Neural progenitor cell (in vitro differentiated cells): ENCODE data around the gene EPHB1. TPM values are rescaled to one million over a fixed set of nuclear protein-coding genes. Genes with fewer than 3 reads are reported as not detected.

Experiments
- DNase-seq: peaks from one replicate; pipeline ENCODE4 v3.0.0-alpha.2; 2016; ENCODE audit warnings: low spot score
- H2AFZ ChIP-seq: fragments of 200-600 bp; sonication (generic); replicated peaks from 2 replicates; pipeline ENCODE4 v1.6.1; 2016; ENCODE audit warnings: antibody characterized with exemption
- H3F3A ChIP-seq: fragments of 200-600 bp; sonication (generic); 2 replicates; pipeline ENCODE4 v1.6.1; 2016; ENCODE audit warnings: antibody characterized with exemption, low read depth
- H3K27ac ChIP-seq: fragments of 200-600 bp; sonication (generic); 2 replicates; pipeline ENCODE4 v1.5.1; 2016; ENCODE audit warnings: mild to moderate bottlenecking
- H3K27me3 ChIP-seq: fragments of 200-600 bp; sonication (generic); 2 replicates; pipeline ENCODE4 v1.6.1; 2016; ENCODE audit warnings: mild to moderate bottlenecking, moderate library complexity
- H3K36me3 ChIP-seq: fragments of 200-600 bp; sonication (generic); 2 replicates; pipeline ENCODE4 v1.5.1; 2016
- H3K4me1 ChIP-seq: fragments of 200-600 bp; sonication (generic); 2 replicates; pipeline ENCODE4 v1.6.1; 2016; ENCODE audit warnings: mixed run types
- H3K4me2 ChIP-seq: fragments of 200-600 bp; sonication (generic); 2 replicates; pipeline ENCODE4 v1.6.1; 2016
- H3K4me3 ChIP-seq: fragments of 200-600 bp; sonication (generic); 2 replicates; pipeline ENCODE4 v1.5.1; 2016
- H3K79me2 ChIP-seq: fragments of 200-600 bp; sonication (generic); 2 replicates; pipeline ENCODE4 v1.6.1; 2016; ENCODE audit warnings: low read depth
- H3K9ac ChIP-seq: fragments of 200-600 bp; sonication (generic); 2 replicates; pipeline ENCODE4 v1.6.1; 2016
- H3K9me3 ChIP-seq: fragments of 200-600 bp; sonication (generic); 2 replicates; pipeline ENCODE4 v1.5.1; 2016; ENCODE audit warnings: low read depth
- H4K20me1 ChIP-seq: fragments of 200-600 bp; sonication (generic); 2 replicates; pipeline ENCODE4 v1.6.1; 2016; ENCODE audit warnings: low read depth
- H3K27ac Mint-ChIP-seq: 3 replicates; pipeline ENCODE4 v1.8.0; 2021; ENCODE audit warnings: mixed read lengths
- H3K27me3 Mint-ChIP-seq: 2 replicates; pipeline ENCODE4 v1.8.0; 2022; ENCODE audit warnings: low read depth, mild to moderate bottlenecking, inconsistent platforms, moderate library complexity, mixed read lengths; ENCODE audit not compliant: insufficient read depth
- H3K36me3 Mint-ChIP-seq: 3 replicates; pipeline ENCODE4 v1.8.0; 2021; ENCODE audit warnings: mixed read lengths
- H3K4me1 Mint-ChIP-seq: 3 replicates; pipeline ENCODE4 v1.8.0; 2021; ENCODE audit warnings: mixed read lengths
- H3K4me3 Mint-ChIP-seq: 3 replicates; pipeline ENCODE4 v1.8.0; 2021; ENCODE audit warnings: mild to moderate bottlenecking, moderate library complexity, mixed read lengths
- H3K9me3 Mint-ChIP-seq: 3 replicates; pipeline ENCODE4 v1.8.0; 2020; ENCODE audit warnings: mixed read lengths
- CTCF ChIP-seq: fragments of 200-600 bp; sonication (generic); IDR thresholded peaks from 2 replicates; pipeline ENCODE4 v1.5.1; 2017; ENCODE audit warnings: antibody characterized with exemption, mild to moderate bottlenecking
- EZH2 ChIP-seq: fragments of 200-600 bp; sonication (generic); IDR thresholded peaks from 2 replicates; pipeline ENCODE4 v1.6.1; 2017; ENCODE audit warnings: antibody characterized with exemption, mild to moderate bottlenecking, moderate library complexity
- EZH2phosphoT487 ChIP-seq: fragments of 200-600 bp; sonication (generic); IDR thresholded peaks from 2 replicates; pipeline ENCODE4 v1.6.1; 2017; ENCODE audit warnings: antibody characterized with exemption
- total RNA-seq: library from RNA; depleted of rRNA; stranded (reverse); fragments of >200 nt; gene quantifications from 2 replicates; pipeline ENCODE4 v1.2.3, GENCODE V29; 2015; ENCODE audit warnings: low replicate concordance

The EPHB1 gene
- total RNA-seq, 1 donor from 2014 or later: 9.1 TPM

GRCh38 chr3:134809427-134810051 is 14.5 kb downstream of the EPHB1 start:
- no peaks in the 10 kb centered on the region for H3K27me3 ChIP-seq
- H3K27ac Mint-ChIP-seq: no peak overlapping the region

DNA sequence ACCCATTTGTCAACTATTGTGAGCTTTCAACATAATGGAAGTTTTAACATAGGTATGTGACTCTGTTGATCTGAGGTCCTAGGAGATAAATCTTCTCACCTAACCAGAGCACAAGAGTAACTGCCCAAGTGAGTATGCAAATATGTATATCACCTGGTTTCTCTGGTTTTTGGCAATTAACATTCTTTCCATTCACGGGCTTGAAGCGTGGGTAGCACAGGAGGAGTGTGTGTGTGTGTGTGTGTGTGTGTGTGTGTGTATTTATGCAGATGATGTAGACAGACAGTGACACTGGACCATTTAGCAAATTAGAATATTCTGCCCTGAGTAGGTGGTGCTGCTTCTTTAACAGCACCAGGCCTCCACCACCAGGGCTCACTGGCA is 15.0 kb downstream of the EPHB1 start:
- Mint-ChIP-seq H3K9me3 (no peaks in the 10 kb centered on the region), H3K4me1 (peaks cover 23% of the 10 kb centered on the region)

More at GRCh38 chr3:134809427-134810051, 14.5 kb downstream of the EPHB1 start:
- Mint-ChIP-seq H3K27me3 (peaks cover 2% of the 10 kb centered on the region), H3K9me3 (no peaks in the 10 kb centered on the region), H3K4me1 (peaks cover 23% of the 10 kb centered on the region), H3K36me3 (no peaks in the 10 kb centered on the region), H3K4me3 (no peak overlapping the region)
- peak overlapping the region; percentile 38 for H3K4me2 ChIP-seq
- TF ChIP-seq EZH2 (no peak), CTCF (no peak), EZH2phosphoT487 (no peak)
- no peak overlapping the region for H2AFZ ChIP-seq
- DNase-seq: peak; percentile 42
- peaks cover 9% of the 10 kb centered on the region for H4K20me1 ChIP-seq
- no peak overlapping the region for H3K9ac ChIP-seq
- no peak overlapping the region for H3K4me3 ChIP-seq
- H3K36me3 ChIP-seq: no peaks in the 10 kb centered on the region
- peaks cover 3% of the 10 kb centered on the region for H3F3A ChIP-seq
- H3K27ac ChIP-seq: no peak overlapping the region
- H3K4me1 ChIP-seq: peaks cover 23% of the 10 kb centered on the region
- no peaks in the 10 kb centered on the region for H3K79me2 ChIP-seq
- H3K9me3 ChIP-seq: no peaks in the 10 kb centered on the region

GRCh38 chr3:134810850-134811249 is 15.8 kb downstream of the EPHB1 start:
- no peak for DNase-seq
- H3F3A ChIP-seq: peaks cover 3% of the 10 kb centered on the region
- no peak overlapping the region for H3K4me2 ChIP-seq
- Mint-ChIP-seq H3K9me3 (no peaks in the 10 kb centered on the region), H3K27ac (no peak overlapping the region), H3K27me3 (no peaks in the 10 kb centered on the region), H3K4me3 (no peak overlapping the region), H3K4me1 (peaks cover 18% of the 10 kb centered on the region), H3K36me3 (no peaks in the 10 kb centered on the region)
- TF ChIP-seq EZH2phosphoT487: no peak
- TF ChIP-seq CTCF: no peak
- no peak for TF ChIP-seq EZH2
- H4K20me1 ChIP-seq: peaks cover 9% of the 10 kb centered on the region
- no peaks in the 10 kb centered on the region for H3K27me3 ChIP-seq
- H3K36me3 ChIP-seq: no peaks in the 10 kb centered on the region
- H3K27ac ChIP-seq: no peak overlapping the region
- peaks cover 23% of the 10 kb centered on the region for H3K4me1 ChIP-seq
- no peak overlapping the region for H3K4me3 ChIP-seq
- H3K9ac ChIP-seq: no peak overlapping the region
- no peak overlapping the region for H2AFZ ChIP-seq
- no peaks in the 10 kb centered on the region for H3K79me2 ChIP-seq
- no peaks in the 10 kb centered on the region for H3K9me3 ChIP-seq

More for the DNA sequence above, 15.0 kb downstream of the EPHB1 start:
- Histone ChIP-seq H2AFZ (no peak overlapping the region), H3K9me3 (no peaks in the 10 kb centered on the region), H3K27ac (no peak overlapping the region), H3K4me3 (no peak overlapping the region), H3F3A (peaks cover 3% of the 10 kb centered on the region), H3K36me3 (no peaks in the 10 kb centered on the region), H4K20me1 (peaks cover 9% of the 10 kb centered on the region), H3K4me1 (peaks cover 23% of the 10 kb centered on the region), H3K79me2 (no peaks in the 10 kb centered on the region), H3K27me3 (no peaks in the 10 kb centered on the region), H3K4me2 (no peak overlapping the region), H3K9ac (no peak overlapping the region)
- peaks cover 2% of the 10 kb centered on the region for H3K27me3 Mint-ChIP-seq
- H3K4me3 Mint-ChIP-seq: no peak overlapping the region
- no peaks in the 10 kb centered on the region for H3K36me3 Mint-ChIP-seq
- no peak for DNase-seq
- H3K27ac Mint-ChIP-seq: no peak overlapping the region
- TF ChIP-seq EZH2phosphoT487: no peak
- TF ChIP-seq EZH2: no peak

- H4K20me1 ChIP-seq: peaks cover 9% of the 10 kb centered on the region
- H2AFZ ChIP-seq: no peak overlapping the region
- peaks cover 14% of the 10 kb centered on the region for H3K4me1 ChIP-seq
- H3K9me3 ChIP-seq: no peaks in the 10 kb centered on the region
- TF ChIP-seq CTCF (no peak), EZH2phosphoT487 (no peak), EZH2 (no peak)
- no peak overlapping the region for H3K9ac ChIP-seq
- H3K4me3 ChIP-seq: no peak overlapping the region
- Mint-ChIP-seq H3K4me3 (no peak overlapping the region), H3K27me3 (no peaks in the 10 kb centered on the region), H3K27ac (no peak overlapping the region), H3K36me3 (no peaks in the 10 kb centered on the region), H3K4me1 (peaks cover 13% of the 10 kb centered on the region), H3K9me3 (no peaks in the 10 kb centered on the region)
- no peak for DNase-seq
- H3K27ac ChIP-seq: no peak overlapping the region
- H3K4me2 ChIP-seq: no peak overlapping the region
- peaks cover 3% of the 10 kb centered on the region for H3F3A ChIP-seq
- H3K27me3 ChIP-seq: no peaks in the 10 kb centered on the region
- H3K79me2 ChIP-seq: no peaks in the 10 kb centered on the region
- H3K36me3 ChIP-seq: no peaks in the 10 kb centered on the region
Observed at GRCh38 chr3:134813618-134814017, 18.6 kb downstream of the EPHB1 start.
